GM12878 (cell line): ENCODE data around the gene SMPDL3B. TPM values are rescaled to one million over a fixed set of nuclear protein-coding genes. Genes with fewer than 3 reads are reported as not detected.
A peak's percentile ranks its signal among the peaks of the same experiment; 100 is the strongest.

Experiments
- ATAC-seq: fragments of 200-7000 bp; cut with Tn5 transposase; 3 replicates; pipeline ENCODE4 v1.9.1; 2020; ENCODE audit warnings: mild to moderate bottlenecking, moderate library complexity
- BruUV-seq: library from RNA; stranded (reverse); fragments of 400-500 nt; replicated peaks from 2 replicates; lab custom pipeline; 2021; lab: Mats Ljungman, UMichigan
- CTCF ChIA-PET: fragments of 300-600 bp; sonication (Branson Sonifier 250); formaldehyde crosslinking; extraction: SDS; loops from one replicate; lab custom pipeline; 2021; ENCODE audit warnings: inconsistent platforms; lab: Yijun Ruan, JAX
- POLR2A ChIA-PET: fragments of 350-600 bp; formaldehyde crosslinking; extraction: SDS; loops from one replicate; lab custom pipeline; 2021; ENCODE audit warnings: inconsistent platforms; lab: Charles Lee
- RAD21 ChIA-PET: fragments of 300-600 bp; sonication (Branson Sonifier 250); formaldehyde crosslinking; loops from one replicate; lab custom pipeline; 2023; ENCODE audit warnings: antibody characterized with exemption; ENCODE audit not compliant: unreplicated experiment; lab: Charles Lee
- SMC1A ChIA-PET: fragments of 300-600 bp; sonication (Branson Sonifier 250); formaldehyde crosslinking; loops from one replicate; lab custom pipeline; 2023; ENCODE audit not compliant: unreplicated experiment, uncharacterized antibody; lab: Charles Lee
- DNase-seq: peaks from one replicate; pipeline ENCODE4 v3.0.0-alpha.2; 2011; ENCODE audit warnings: low read depth, low spot score
- FAIRE-seq: peaks from 3 replicates; lab custom pipeline; 2011; peaks lifted over from hg19 to GRCh38; lab: Jason Lieb, UNC
- H2AFZ ChIP-seq: 2 replicates; pipeline ENCODE4 v1.6.0; 2011; ENCODE audit warnings: low read depth, low read length, control low read depth; ENCODE audit not compliant: control insufficient read depth
- H3K27ac ChIP-seq: 2 replicates; pipeline ENCODE4 v1.5.1; 2011; ENCODE audit warnings: control low read depth; ENCODE audit not compliant: control insufficient read depth, insufficient read depth
- H3K27me3 ChIP-seq, 2 experiments: replicated peaks in 1 of 2; 2 replicates each; pipeline versions ENCODE4 v1.6.0 to v1.6.1; 2011; ENCODE audit warnings: low read length in 1 of 2; ENCODE audit not compliant: control insufficient read depth in 2 of 2, insufficient read depth in 2 of 2
- H3K36me3 ChIP-seq, 2 experiments: 2 replicates each; pipeline ENCODE4 v1.5.1; 2011; ENCODE audit warnings: low read length in 1 of 2; ENCODE audit not compliant: control insufficient read depth in 2 of 2, insufficient read depth in 2 of 2
- H3K4me1 ChIP-seq: 2 replicates; pipeline ENCODE4 v1.6.1; 2011; ENCODE audit warnings: mild to moderate bottlenecking, low read length, moderate library complexity, mixed read lengths; ENCODE audit not compliant: control insufficient read depth, insufficient read depth
- H3K4me2 ChIP-seq: 2 replicates; pipeline ENCODE4 v1.6.0; 2011; ENCODE audit warnings: control low read depth; ENCODE audit not compliant: control insufficient read depth, insufficient read depth
- H3K4me3 ChIP-seq: fragments of 200-600 bp; sonication (generic); 2 replicates; pipeline ENCODE4 v1.5.1; 2016
- H3K79me2 ChIP-seq: 2 replicates; pipeline ENCODE4 v1.6.0; 2011; ENCODE audit warnings: low read length; ENCODE audit not compliant: control insufficient read depth, insufficient read depth
- H3K9ac ChIP-seq: 2 replicates; pipeline ENCODE4 v1.8.0; 2011; ENCODE audit warnings: low read length, control low read depth, mixed read lengths; ENCODE audit not compliant: control insufficient read depth, insufficient read depth
- H3K9me3 ChIP-seq: replicated peaks from 3 replicates; pipeline ENCODE4 v1.5.1; 2011; ENCODE audit warnings: mild to moderate bottlenecking, low read length; ENCODE audit not compliant: control insufficient read depth, insufficient read depth
- H4K20me1 ChIP-seq: 2 replicates; pipeline ENCODE4 v1.6.0; 2011; ENCODE audit not compliant: control insufficient read depth, insufficient read depth
- CHD2 ChIP-seq: IDR thresholded peaks from 2 replicates; pipeline ENCODE4 v1.6.1; 2011; ENCODE audit warnings: low read depth, low read length, improper control_type of control experiment, borderline replicate concordance
- POU2F2 ChIP-seq: IDR thresholded peaks from 3 replicates; pipeline ENCODE4 v1.6.1; 2011; ENCODE audit warnings: low read depth, mild to moderate bottlenecking, low read length, borderline replicate concordance
- SPI1 ChIP-seq: IDR thresholded peaks from 2 replicates; pipeline ENCODE4 v1.6.1; 2011; ENCODE audit warnings: low read depth, mild to moderate bottlenecking, low read length, moderate library complexity, borderline replicate concordance; ENCODE audit not compliant: insufficient read depth
- STAT3 ChIP-seq: IDR thresholded peaks from 2 replicates; pipeline ENCODE4 v1.6.1; 2011; ENCODE audit warnings: low read depth, low read length, improper control_type of control experiment
- ZBED1 ChIP-seq: IDR thresholded peaks from 2 replicates; pipeline ENCODE4 v1.6.1; 2016; ENCODE audit warnings: borderline replicate concordance
- ZNF207 ChIP-seq: fragments of 450-650 bp; IDR thresholded peaks from 2 replicates; pipeline ENCODE4 v1.6.1; 2014; ENCODE audit warnings: antibody characterized with exemption, mild to moderate bottlenecking, borderline replicate concordance
- ZNF217 ChIP-seq: fragments of 450-650 bp; IDR thresholded peaks from 2 replicates; pipeline ENCODE4 v1.6.1; 2017; ENCODE audit warnings: antibody characterized with exemption, mild to moderate bottlenecking
- ZNF274 ChIP-seq: IDR thresholded peaks from one replicate; pipeline ENCODE4 v1.8.0; 2011; ENCODE audit not compliant: insufficient read length, insufficient read depth
- ZSCAN29 ChIP-seq: fragments of 450-650 bp; IDR thresholded peaks from 2 replicates; pipeline ENCODE4 v1.6.1; 2017; ENCODE audit warnings: mild to moderate bottlenecking, moderate library complexity
- WGBS: methylation state at CpG from one replicate; pipeline ENCODE4 v1.1.6; 2016; ENCODE audit warnings: low lambda C conversion rate; ENCODE audit not compliant: insufficient replicate concordance, insufficient coverage; ENCODE audit errors: missing lambda C conversion rate; 5-methylcytosine and 5-hydroxymethylcytosine counted together
- in situ Hi-C: fragments of 300-500 bp; cut with MboI; formaldehyde crosslinking; loops from 9 replicates; pipeline ENCODE4 v1.14.3; 2018; ENCODE audit warnings: mixed read lengths
- intact Hi-C: fragments of 100-400 bp; cut with micrococcal nuclease; formaldehyde crosslinking; loops from one replicate; pipeline ENCODE4 v1.14.2; 2022; ENCODE audit not compliant: unreplicated experiment
- polyA plus RNA-seq, 11 experiments: library from polyadenylated mRNA; depleted of rRNA in 4 of 11; unstranded in 6 of 11; stranded (reverse) in 5 of 11; fragments of >200 nt; fragmentation: Nextera tagmentation in 4 of 11; fragmentation: Illumina TruSeq in 1 of 11; extraction: Ambion mirVana in 4 of 11; extraction: Trizol in 1 of 11; gene quantifications; 1 replicate in 1 of 11; 2 replicates in 10 of 11; pipeline versions ENCODE4 v1.2.1 to v1.2.3, GENCODE V29; 2011 to 2016; ENCODE audit warnings: inconsistent platforms in 2 of 11, missing spikeins in 2 of 11, low read depth in 1 of 11
- total RNA-seq, 4 experiments: library from RNA; depleted of rRNA in 3 of 4; stranded (reverse); fragments of >200 nt in 3 of 4; fragmentation: Illumina TruSeq in 1 of 4; extraction: Trizol in 1 of 4; gene quantifications; 2 replicates each; pipeline versions ENCODE4 v1.2.1 to v1.2.3, GENCODE V29; 2013 to 2021

The SMPDL3B gene
- total and polyA plus RNA-seq, 10 of the 15 experiments (the other 5 are each of a cell fraction or from before 2014, with no cell fraction given), result 0.56 to 2.7 (median 1.0) TPM

- H3K27ac ChIP-seq, result no peak overlapping the region
- no TSS peak for BruUV-seq
- intact Hi-C loops, result no loop called here
- no peaks in the 10 kb centered on the region for H4K20me1 ChIP-seq
- DNase-seq (no peak), ATAC-seq (peak; percentile 49), FAIRE-seq (no peak)
- POLR2A ChIA-PET, result interaction anchor here (0.6 to 1.0 kb wide), 2 partner anchors 57 to 157 kb away, joined by 3 to 4 read pairs; no protein-coding TSS in a partner anchor
- no peak overlapping the region for H3K4me3 ChIP-seq
- RAD21 ChIA-PET, result interaction anchor here (1.5 kb wide), 1 partner anchor 41 kb away, joined by 3 read pairs; no protein-coding TSS in a partner anchor
- in situ Hi-C loops, result no loop called here
- no peak overlapping the region for H3K9ac ChIP-seq
- SMC1A ChIA-PET, result interaction anchor here (0.7 to 1.2 kb wide), 2 partner anchors 40 to 45 kb away, joined by 3 to 4 read pairs; no protein-coding TSS in a partner anchor
- peaks cover 7% of the 10 kb centered on the region for H3K4me1 ChIP-seq
- H3K36me3 ChIP-seq, result no peaks in the 10 kb centered on the region
- H3K79me2 ChIP-seq, result no peaks in the 10 kb centered on the region
- WGBS, result 65% methylated on average over 3 of the region's 4 CpGs
- H3K4me2 ChIP-seq, result 0 out of 2 replicates have a peak overlapping the region, but pooled peaks have one; percentile 49
- H3K27me3 ChIP-seq, result peaks cover 0 to 2% of the 10 kb centered on the region in 2 experiments; a peak in 2 of 4 replicates
- TF ChIP-seq ZBED1, result no peak
- TF ChIP-seq SPI1, result peak; percentile 69; the same call in 1 of the 2 replicates
- no peak for TF ChIP-seq ZNF274
- no peak for TF ChIP-seq ZNF207
- no peaks in the 10 kb centered on the region for H3K9me3 ChIP-seq
- no peak overlapping the region for H2AFZ ChIP-seq
- CTCF ChIA-PET, result interaction anchor here (1.0 to 4.8 kb wide), 4 partner anchors 8 to 74 kb away, joined by 3 to 40 read pairs (median 4); no protein-coding TSS in a partner anchor
These were observed 3.0 kb upstream of the SMPDL3B start for GRCh38 chr1:27931759-27932158.

DNA sequence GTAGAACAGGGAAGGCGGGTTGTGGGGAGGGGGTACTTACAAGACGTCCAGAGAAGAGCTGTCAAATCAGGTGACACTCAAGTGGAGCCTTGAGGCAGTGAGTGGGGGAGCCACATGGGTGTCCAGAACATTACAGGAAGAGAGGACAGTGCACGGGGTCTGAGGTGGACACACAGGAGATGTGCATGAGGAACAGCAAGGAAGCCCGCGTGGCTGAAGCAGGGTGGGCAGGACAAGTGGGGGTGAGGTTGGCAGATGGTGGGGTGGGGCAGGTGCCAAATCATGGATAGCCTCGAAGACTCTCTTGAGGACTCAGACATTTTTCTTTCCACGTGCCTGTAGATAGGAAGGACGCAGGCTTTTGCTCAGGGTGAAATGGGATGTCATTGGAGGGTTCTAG, 921 bp downstream of the SMPDL3B start:
- no peak overlapping the region for H2AFZ ChIP-seq
- no peaks in the 10 kb centered on the region for H4K20me1 ChIP-seq
- POLR2A ChIA-PET, result interaction anchor here (0.5 to 0.7 kb wide), 3 partner anchors 9 to 651 kb away, joined by 3 read pairs; no protein-coding TSS in a partner anchor
- H3K9ac ChIP-seq, result no peak overlapping the region
- in situ Hi-C loops, result loop anchor here (5.0 kb wide), 1 partner anchor 52 kb away; no protein-coding TSS in a partner anchor
- BruUV-seq, result no TSS peak
- no peak for TF ChIP-seq POU2F2
- no peak for TF ChIP-seq ZNF217
- no peak for TF ChIP-seq STAT3
- no peak for TF ChIP-seq SPI1
- TF ChIP-seq CHD2, result no peak
- TF ChIP-seq ZSCAN29, result no peak
- H3K4me1 ChIP-seq, result peaks cover 7% of the 10 kb centered on the region
- no peak overlapping the region for H3K4me2 ChIP-seq
- 41% methylated on average over 8 of the region's 8 CpGs for WGBS
- H3K9me3 ChIP-seq, result no peaks in the 10 kb centered on the region
- no peak overlapping the region for H3K4me3 ChIP-seq
- intact Hi-C loops, result no loop called here
- FAIRE-seq, result no peak
- H3K27me3 ChIP-seq, result peaks cover 0 to 2% of the 10 kb centered on the region in 2 experiments; a peak in 2 of 4 replicates
- no peaks in the 10 kb centered on the region for H3K79me2 ChIP-seq
- CTCF ChIA-PET, result interaction anchor here (1.1 to 1.5 kb wide), 2 partner anchors 45 to 78 kb away, joined by 3 read pairs; no protein-coding TSS in a partner anchor
- H3K27ac ChIP-seq, result no peak overlapping the region
- RAD21 ChIA-PET, result interaction anchor here (0.6 to 1.6 kb wide), 3 partner anchors 38 to 78 kb away, joined by 3 to 4 read pairs (median 3); no protein-coding TSS in a partner anchor
- SMC1A ChIA-PET, result interaction anchor here (1.0 to 2.3 kb wide), 2 partner anchors 10 to 78 kb away, joined by 3 to 8 read pairs; no protein-coding TSS in a partner anchor
- no peaks in the 10 kb centered on the region for H3K36me3 ChIP-seq
- no peak; the same call in 2 of the 3 replicates for ATAC-seq
- DNase-seq, result no peak
